Dendritic cell treated with granulocyte-macrophage colony-stimulating factor and Interleukin-4, amounts not matched to agents 40 ng/mL and 50 ng/mL, for 4 days (primary cell): ENCODE measurements around the gene ALG1L2.
"Not testable (repeated sequence)": the region's sequence is repeated elsewhere in the genome, so short reads cannot be mapped to it uniquely, and the experiment has no call there.

Experiments
- H3K27ac Mint-ChIP-seq: one replicate; pipeline ENCODE4 v1.8.0; 2022; ENCODE audit warnings: mild to moderate bottlenecking, mixed read lengths
- H3K27me3 Mint-ChIP-seq: one replicate; pipeline ENCODE4 v1.8.0; 2022; ENCODE audit warnings: mild to moderate bottlenecking, mixed read lengths
- H3K36me3 Mint-ChIP-seq: one replicate; pipeline ENCODE4 v1.8.0; 2022; ENCODE audit warnings: low read depth, mixed read lengths
- H3K4me1 Mint-ChIP-seq: one replicate; pipeline ENCODE4 v1.8.0; 2022; ENCODE audit warnings: low read depth, mixed read lengths
- H3K4me3 Mint-ChIP-seq: one replicate; pipeline ENCODE4 v1.8.0; 2022; ENCODE audit warnings: mild to moderate bottlenecking, moderate library complexity, mixed read lengths
- H3K9me3 Mint-ChIP-seq: one replicate; pipeline ENCODE4 v1.8.0; 2022; ENCODE audit warnings: mixed read lengths
- intact Hi-C: fragments of 100-400 bp; cut with micrococcal nuclease; formaldehyde crosslinking; loops from one replicate; pipeline ENCODE4 v1.15.0; 2022

Gene ALG1L2

GRCh38 chr3:130102545-130102944, 20.9 kb downstream of the ALG1L2 start:
- intact Hi-C loops, H3K36me3 Mint-ChIP-seq, H3K27me3 Mint-ChIP-seq, H3K9me3 Mint-ChIP-seq, H3K27ac Mint-ChIP-seq, H3K4me3 Mint-ChIP-seq: not testable (repeated sequence)
- peaks cover 18% of the 10 kb centered on the region for H3K4me1 Mint-ChIP-seq

- H3K27me3 Mint-ChIP-seq, H3K36me3 Mint-ChIP-seq, intact Hi-C loops, H3K4me3 Mint-ChIP-seq, H3K9me3 Mint-ChIP-seq, H3K27ac Mint-ChIP-seq: not testable (repeated sequence)
- H3K4me1 Mint-ChIP-seq = peaks cover 11% of the 10 kb centered on the region
These were observed 22.6 kb downstream of the ALG1L2 start for GRCh38 chr3:130104191-130104590.

- H3K4me1 Mint-ChIP-seq = peaks cover 22% of the 10 kb centered on the region
- H3K9me3 Mint-ChIP-seq, intact Hi-C loops, H3K4me3 Mint-ChIP-seq, H3K27ac Mint-ChIP-seq, H3K36me3 Mint-ChIP-seq, H3K27me3 Mint-ChIP-seq: not testable (repeated sequence)
These were observed 25.8 kb downstream of the ALG1L2 start for GRCh38 chr3:130107333-130107995.

GRCh38 chr3:130108836-130109585, 27.4 kb downstream of the ALG1L2 start:
- H3K27me3 Mint-ChIP-seq, H3K4me3 Mint-ChIP-seq, H3K36me3 Mint-ChIP-seq, H3K27ac Mint-ChIP-seq, intact Hi-C loops, H3K9me3 Mint-ChIP-seq: not testable (repeated sequence)
- H3K4me1 Mint-ChIP-seq = peaks cover 27% of the 10 kb centered on the region

- Mint-ChIP-seq H3K4me3 (peak overlapping the region; percentile 95), H3K4me1 (peaks cover 27% of the 10 kb centered on the region), H3K27me3 (peaks cover 10% of the 10 kb centered on the region), H3K27ac (peak overlapping the region; percentile 93)
- intact Hi-C loops, H3K9me3 Mint-ChIP-seq, H3K36me3 Mint-ChIP-seq: not testable (repeated sequence)
These were observed 28.9 kb downstream of the ALG1L2 start for GRCh38 chr3:130110386-130111169.

- H3K36me3 Mint-ChIP-seq = peaks cover 9% of the 10 kb centered on the region
- no peaks in the 10 kb centered on the region for H3K9me3 Mint-ChIP-seq
- H3K4me1 Mint-ChIP-seq = peaks cover 22% of the 10 kb centered on the region
- H3K27ac Mint-ChIP-seq = peak overlapping the region; percentile 93
- peak overlapping the region; percentile 95 for H3K4me3 Mint-ChIP-seq
- intact Hi-C loops = no loop called here
- H3K27me3 Mint-ChIP-seq = peaks cover 10% of the 10 kb centered on the region
These were observed 29.7 kb downstream of the ALG1L2 start for GRCh38 chr3:130111185-130111864.

GRCh38 chr3:130111865-130112747, 30.5 kb downstream of the ALG1L2 start:
- H3K36me3 Mint-ChIP-seq, H3K9me3 Mint-ChIP-seq, intact Hi-C loops: not testable (repeated sequence)
- Mint-ChIP-seq H3K27me3 (peaks cover 10% of the 10 kb centered on the region), H3K4me3 (peak overlapping the region; percentile 95), H3K27ac (peak overlapping the region; percentile 93), H3K4me1 (peaks cover 22% of the 10 kb centered on the region)

- intact Hi-C loops = not testable (repeated sequence)
These were observed 31.1 kb downstream of the ALG1L2 start for GRCh38 chr3:130112748-130113073.

GRCh38 chr3:130115400-130115799, 33.8 kb downstream of the ALG1L2 start:
- H3K27ac Mint-ChIP-seq, H3K36me3 Mint-ChIP-seq, H3K9me3 Mint-ChIP-seq, intact Hi-C loops, H3K4me3 Mint-ChIP-seq: not testable (repeated sequence)
- Mint-ChIP-seq H3K4me1 (peaks cover 15% of the 10 kb centered on the region), H3K27me3 (peaks cover 15% of the 10 kb centered on the region)

More at GRCh38 chr3:130112748-130113073, 31.1 kb downstream of the ALG1L2 start:
- Mint-ChIP-seq H3K4me3 (peak overlapping the region; percentile 95), H3K27ac (peak overlapping the region; percentile 93), H3K4me1 (peaks cover 18% of the 10 kb centered on the region), H3K27me3 (peaks cover 10% of the 10 kb centered on the region)
- not testable (repeated sequence) for H3K36me3 Mint-ChIP-seq, H3K9me3 Mint-ChIP-seq

- Mint-ChIP-seq H3K27ac (no peak overlapping the region), H3K4me3 (no peak overlapping the region), H3K4me1 (peaks cover 5% of the 10 kb centered on the region), H3K9me3 (no peaks in the 10 kb centered on the region), H3K36me3 (no peaks in the 10 kb centered on the region), H3K27me3 (peaks cover 14% of the 10 kb centered on the region)
- intact Hi-C loops = no loop called here
These were observed 36.3 kb downstream of the ALG1L2 start for GRCh38 chr3:130117933-130118332.

GRCh38 chr3:130119824-130120223, 38.2 kb downstream of the ALG1L2 start:
- H3K27me3 Mint-ChIP-seq = peaks cover 17% of the 10 kb centered on the region
- H3K4me3 Mint-ChIP-seq, H3K4me1 Mint-ChIP-seq, H3K27ac Mint-ChIP-seq, intact Hi-C loops, H3K36me3 Mint-ChIP-seq, H3K9me3 Mint-ChIP-seq: not testable (repeated sequence)

- intact Hi-C loops, H3K4me1 Mint-ChIP-seq, H3K36me3 Mint-ChIP-seq, H3K27ac Mint-ChIP-seq, H3K9me3 Mint-ChIP-seq, H3K4me3 Mint-ChIP-seq: not testable (repeated sequence)
- peaks cover 17% of the 10 kb centered on the region for H3K27me3 Mint-ChIP-seq
These were observed 38.7 kb downstream of the ALG1L2 start for GRCh38 chr3:130120291-130120690.
